ENCODE data around the gene RASAL3. TPM values are rescaled to one million over a fixed set of nuclear protein-coding genes. Genes with fewer than 3 reads are reported as not detected.

RASAL3 gene
- total RNA-seq, 1 donor from 2014 or later, result not detected

GRCh38 chr19:15430526-15431120 lies 33.7 kb downstream of the RASAL3 start:
- DNase-seq (ENCODE audit: low read depth), result no peak

GRCh38 chr19:15429825-15430467 lies 34.4 kb downstream of the RASAL3 start:
- H3K4me3 ChIP-seq (ENCODE audit: low read depth, low read length), result no peak overlapping the region
- TF ChIP-seq, protein P1, sequence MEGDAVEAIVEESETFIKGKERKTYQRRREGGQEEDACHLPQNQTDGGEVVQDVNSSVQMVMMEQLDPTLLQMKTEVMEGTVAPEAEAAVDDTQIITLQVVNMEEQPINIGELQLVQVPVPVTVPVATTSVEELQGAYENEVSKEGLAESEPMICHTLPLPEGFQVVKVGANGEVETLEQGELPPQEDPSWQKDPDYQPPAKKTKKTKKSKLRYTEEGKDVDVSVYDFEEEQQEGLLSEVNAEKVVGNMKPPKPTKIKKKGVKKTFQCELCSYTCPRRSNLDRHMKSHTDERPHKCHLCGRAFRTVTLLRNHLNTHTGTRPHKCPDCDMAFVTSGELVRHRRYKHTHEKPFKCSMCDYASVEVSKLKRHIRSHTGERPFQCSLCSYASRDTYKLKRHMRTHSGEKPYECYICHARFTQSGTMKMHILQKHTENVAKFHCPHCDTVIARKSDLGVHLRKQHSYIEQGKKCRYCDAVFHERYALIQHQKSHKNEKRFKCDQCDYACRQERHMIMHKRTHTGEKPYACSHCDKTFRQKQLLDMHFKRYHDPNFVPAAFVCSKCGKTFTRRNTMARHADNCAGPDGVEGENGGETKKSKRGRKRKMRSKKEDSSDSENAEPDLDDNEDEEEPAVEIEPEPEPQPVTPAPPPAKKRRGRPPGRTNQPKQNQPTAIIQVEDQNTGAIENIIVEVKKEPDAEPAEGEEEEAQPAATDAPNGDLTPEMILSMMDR (IDR thresholded peaks at IDR 0.05; ENCODE audit: insufficient read depth, low read length, poor library complexity, severe bottlenecking), result no peak
- no peaks in the 10 kb centered on the region for H3K27me3 ChIP-seq (ENCODE audit: control insufficient read depth, insufficient read depth, low read length)
- DNase-seq (ENCODE audit: low read depth), result no peak
- H3K36me3 ChIP-seq (ENCODE audit: control insufficient read depth, insufficient read depth, low read length), result peaks cover 3% of the 10 kb centered on the region

More at GRCh38 chr19:15430526-15431120, 33.7 kb downstream of the RASAL3 start:
- H3K4me3 ChIP-seq (ENCODE audit: low read depth, low read length), result no peak overlapping the region
- TF ChIP-seq, protein P1 (IDR thresholded peaks at IDR 0.05; ENCODE audit: insufficient read depth, low read length, poor library complexity, severe bottlenecking), result no peak
- peaks cover 3% of the 10 kb centered on the region for H3K36me3 ChIP-seq (ENCODE audit: control insufficient read depth, insufficient read depth, low read length)
- no peaks in the 10 kb centered on the region for H3K27me3 ChIP-seq (ENCODE audit: control insufficient read depth, insufficient read depth, low read length)

DNA sequence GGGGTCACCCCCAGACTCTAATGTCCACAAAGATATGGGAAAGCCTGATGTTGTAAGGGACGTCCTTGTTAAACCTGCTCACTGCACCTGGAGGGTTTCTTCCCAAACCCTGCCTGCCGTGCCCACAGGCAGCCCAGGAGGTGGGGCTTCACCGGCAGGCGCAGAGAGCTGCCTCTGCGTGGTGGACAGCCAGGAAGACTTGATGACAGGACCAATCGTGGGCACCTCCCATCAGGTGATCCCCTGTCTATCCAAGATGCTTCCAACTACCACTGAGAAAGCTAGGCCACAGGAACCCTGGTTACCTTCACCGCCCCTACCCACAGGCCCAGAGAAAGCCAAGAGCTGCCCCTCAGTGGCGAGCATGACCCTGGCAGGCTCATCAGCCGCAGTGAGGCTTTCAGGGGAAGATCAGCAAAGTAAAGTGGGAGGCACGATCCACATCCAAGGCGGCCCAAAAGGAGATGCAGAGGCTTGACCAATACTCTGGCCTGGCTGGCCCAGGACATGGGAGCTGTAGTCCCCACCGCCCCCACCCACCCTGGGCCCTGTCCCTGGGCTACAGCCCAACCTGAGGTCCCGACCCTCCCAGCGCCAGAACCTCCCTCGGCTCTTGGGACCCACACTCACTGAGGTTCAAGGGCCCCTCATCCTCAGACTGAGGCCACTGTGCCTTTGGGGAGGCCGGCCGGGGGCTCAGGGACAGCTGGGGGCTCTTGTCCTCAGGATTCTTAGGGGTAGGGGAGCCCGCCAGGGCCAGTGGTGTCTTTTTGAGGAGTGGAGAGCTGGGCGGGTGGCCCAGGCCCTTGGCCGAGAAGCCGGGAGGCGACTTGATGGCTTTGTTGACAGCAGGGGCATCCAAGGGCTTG lies 35.2 kb downstream of the RASAL3 start:
- no peak for DNase-seq (ENCODE audit: low read depth)
- H3K36me3 ChIP-seq (ENCODE audit: control insufficient read depth, insufficient read depth, low read length), result peaks cover 3% of the 10 kb centered on the region
- no peak overlapping the region for H3K4me3 ChIP-seq (ENCODE audit: low read depth, low read length)
- H3K27me3 ChIP-seq (ENCODE audit: control insufficient read depth, insufficient read depth, low read length), result no peaks in the 10 kb centered on the region
- TF ChIP-seq, protein P1 (IDR thresholded peaks at IDR 0.05; ENCODE audit: insufficient read depth, low read length, poor library complexity, severe bottlenecking), result no peak

GRCh38 chr19:15427991-15428471 lies 36.3 kb downstream of the RASAL3 start:
- no peak for DNase-seq (ENCODE audit: low read depth)
- H3K4me3 ChIP-seq (ENCODE audit: low read depth, low read length), result no peak overlapping the region
- TF ChIP-seq, protein P1 (IDR thresholded peaks at IDR 0.05; ENCODE audit: insufficient read depth, low read length, poor library complexity, severe bottlenecking), result no peak
- no peaks in the 10 kb centered on the region for H3K27me3 ChIP-seq (ENCODE audit: control insufficient read depth, insufficient read depth, low read length)
- peaks cover 5% of the 10 kb centered on the region for H3K36me3 ChIP-seq (ENCODE audit: control insufficient read depth, insufficient read depth, low read length)

DNA sequence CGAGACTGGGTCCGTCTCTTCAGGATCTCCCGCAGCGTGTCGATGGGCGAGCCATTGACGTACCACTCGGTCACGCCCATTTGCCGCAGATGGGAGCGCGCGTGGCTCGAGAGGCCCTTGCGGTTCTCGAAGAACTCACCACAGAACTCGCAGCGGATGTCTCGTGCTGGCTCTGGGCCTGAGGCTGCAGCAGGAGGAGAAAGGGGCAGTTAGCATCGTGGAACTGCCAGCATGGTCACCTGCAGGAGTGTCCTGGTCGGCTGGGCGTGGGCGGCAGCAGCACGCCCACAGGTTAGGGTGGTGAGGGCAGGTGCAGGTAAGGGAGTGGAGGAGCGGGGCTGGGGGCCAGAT lies 37.0 kb downstream of the RASAL3 start:
- H3K36me3 ChIP-seq (ENCODE audit: control insufficient read depth, insufficient read depth, low read length), result peaks cover 5% of the 10 kb centered on the region
- H3K4me3 ChIP-seq (ENCODE audit: low read depth, low read length), result no peak overlapping the region
- no peaks in the 10 kb centered on the region for H3K27me3 ChIP-seq (ENCODE audit: control insufficient read depth, insufficient read depth, low read length)
- no peak for DNase-seq (ENCODE audit: low read depth)
- TF ChIP-seq, protein P1 (IDR thresholded peaks at IDR 0.05; ENCODE audit: insufficient read depth, low read length, poor library complexity, severe bottlenecking), result no peak

Data from kidney epithelial cell (primary cell).